ENCODE data around the gene MBTPS1. TPM values are rescaled to one million over a fixed set of nuclear protein-coding genes. Genes with fewer than 3 reads are reported as not detected.

The MBTPS1 gene
- total RNA-seq, 1 experiment from 2014 or later, result 46.9 TPM

- no peaks in the 10 kb centered on the region for H3K27me3 Mint-ChIP-seq (ENCODE audit: low read depth)
- no peaks in the 10 kb centered on the region for H3K9me3 Mint-ChIP-seq
- no peaks in the 10 kb centered on the region for H3K4me1 Mint-ChIP-seq
- peaks cover 54% of the 10 kb centered on the region for H3K36me3 Mint-ChIP-seq
- ATAC-seq, result no peak
- POLR2A ChIA-PET, result no interaction called here
- CTCF ChIA-PET, result interaction anchor here (1.6 to 4.3 kb wide), 3 partner anchors 90 to 129 kb away, joined by 9 to 28 read pairs (median 12); partner anchors contain the start of gene TAF1C
- no peak overlapping the region for H3K27ac Mint-ChIP-seq
- TF ChIP-seq MXD4 (CRISPR knock-in tag; IDR thresholded peaks at IDR 0.05; ENCODE audit: borderline replicate concordance), result no peak
- TF ChIP-seq TCF7 (CRISPR knock-in tag; IDR thresholded peaks at IDR 0.05; ENCODE audit: low read depth), result no peak
- TF ChIP-seq EMX1 (CRISPR knock-in tag; IDR thresholded peaks at IDR 0.05), result no peak
- no peak for TF ChIP-seq ATF1 (CRISPR knock-in tag; IDR thresholded peaks at IDR 0.05)
- TF ChIP-seq E2F1 (CRISPR knock-in tag; IDR thresholded peaks at IDR 0.05), result no peak
- TF ChIP-seq MLX (CRISPR knock-in tag; IDR thresholded peaks at IDR 0.05), result no peak
- TF ChIP-seq NR1H2 (CRISPR knock-in tag; IDR thresholded peaks at IDR 0.05), result no peak
- TF ChIP-seq SMAD4 (CRISPR knock-in tag; IDR thresholded peaks at IDR 0.05), result no peak
- TF ChIP-seq TEAD1 (CRISPR knock-in tag; IDR thresholded peaks at IDR 0.05), result no peak
- no peak for TF ChIP-seq ZNF317 (CRISPR knock-in tag; IDR thresholded peaks at IDR 0.05; ENCODE audit: borderline replicate concordance, low read depth)
- TF ChIP-seq ZNF232 (CRISPR knock-in tag; IDR thresholded peaks at IDR 0.05), result no peak
- TF ChIP-seq, protein P1, sequence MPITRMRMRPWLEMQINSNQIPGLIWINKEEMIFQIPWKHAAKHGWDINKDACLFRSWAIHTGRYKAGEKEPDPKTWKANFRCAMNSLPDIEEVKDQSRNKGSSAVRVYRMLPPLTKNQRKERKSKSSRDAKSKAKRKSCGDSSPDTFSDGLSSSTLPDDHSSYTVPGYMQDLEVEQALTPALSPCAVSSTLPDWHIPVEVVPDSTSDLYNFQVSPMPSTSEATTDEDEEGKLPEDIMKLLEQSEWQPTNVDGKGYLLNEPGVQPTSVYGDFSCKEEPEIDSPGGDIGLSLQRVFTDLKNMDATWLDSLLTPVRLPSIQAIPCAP (CRISPR knock-in tag; IDR thresholded peaks at IDR 0.05), result no peak
- TF ChIP-seq, protein P2, sequence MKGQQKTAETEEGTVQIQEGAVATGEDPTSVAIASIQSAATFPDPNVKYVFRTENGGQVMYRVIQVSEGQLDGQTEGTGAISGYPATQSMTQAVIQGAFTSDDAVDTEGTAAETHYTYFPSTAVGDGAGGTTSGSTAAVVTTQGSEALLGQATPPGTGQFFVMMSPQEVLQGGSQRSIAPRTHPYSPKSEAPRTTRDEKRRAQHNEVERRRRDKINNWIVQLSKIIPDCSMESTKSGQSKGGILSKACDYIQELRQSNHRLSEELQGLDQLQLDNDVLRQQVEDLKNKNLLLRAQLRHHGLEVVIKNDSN (CRISPR knock-in tag; IDR thresholded peaks at IDR 0.05), result no peak
- TF ChIP-seq ZNF532 (CRISPR knock-in tag; IDR thresholded peaks at IDR 0.05; ENCODE audit: borderline replicate concordance), result no peak
- TF ChIP-seq ZNF396 (CRISPR knock-in tag; IDR thresholded peaks at IDR 0.05; ENCODE audit: borderline replicate concordance), result no peak
- TF ChIP-seq, protein P3, sequence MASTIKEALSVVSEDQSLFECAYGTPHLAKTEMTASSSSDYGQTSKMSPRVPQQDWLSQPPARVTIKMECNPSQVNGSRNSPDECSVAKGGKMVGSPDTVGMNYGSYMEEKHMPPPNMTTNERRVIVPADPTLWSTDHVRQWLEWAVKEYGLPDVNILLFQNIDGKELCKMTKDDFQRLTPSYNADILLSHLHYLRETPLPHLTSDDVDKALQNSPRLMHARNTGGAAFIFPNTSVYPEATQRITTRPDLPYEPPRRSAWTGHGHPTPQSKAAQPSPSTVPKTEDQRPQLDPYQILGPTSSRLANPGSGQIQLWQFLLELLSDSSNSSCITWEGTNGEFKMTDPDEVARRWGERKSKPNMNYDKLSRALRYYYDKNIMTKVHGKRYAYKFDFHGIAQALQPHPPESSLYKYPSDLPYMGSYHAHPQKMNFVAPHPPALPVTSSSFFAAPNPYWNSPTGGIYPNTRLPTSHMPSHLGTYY (CRISPR knock-in tag; IDR thresholded peaks at IDR 0.05), result no peak
- TF ChIP-seq, protein P4, sequence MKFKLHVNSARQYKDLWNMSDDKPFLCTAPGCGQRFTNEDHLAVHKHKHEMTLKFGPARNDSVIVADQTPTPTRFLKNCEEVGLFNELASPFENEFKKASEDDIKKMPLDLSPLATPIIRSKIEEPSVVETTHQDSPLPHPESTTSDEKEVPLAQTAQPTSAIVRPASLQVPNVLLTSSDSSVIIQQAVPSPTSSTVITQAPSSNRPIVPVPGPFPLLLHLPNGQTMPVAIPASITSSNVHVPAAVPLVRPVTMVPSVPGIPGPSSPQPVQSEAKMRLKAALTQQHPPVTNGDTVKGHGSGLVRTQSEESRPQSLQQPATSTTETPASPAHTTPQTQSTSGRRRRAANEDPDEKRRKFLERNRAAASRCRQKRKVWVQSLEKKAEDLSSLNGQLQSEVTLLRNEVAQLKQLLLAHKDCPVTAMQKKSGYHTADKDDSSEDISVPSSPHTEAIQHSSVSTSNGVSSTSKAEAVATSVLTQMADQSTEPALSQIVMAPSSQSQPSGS (CRISPR knock-in tag; IDR thresholded peaks at IDR 0.05; ENCODE audit: borderline replicate concordance, low read depth), result no peak
- TF ChIP-seq, protein P5, sequence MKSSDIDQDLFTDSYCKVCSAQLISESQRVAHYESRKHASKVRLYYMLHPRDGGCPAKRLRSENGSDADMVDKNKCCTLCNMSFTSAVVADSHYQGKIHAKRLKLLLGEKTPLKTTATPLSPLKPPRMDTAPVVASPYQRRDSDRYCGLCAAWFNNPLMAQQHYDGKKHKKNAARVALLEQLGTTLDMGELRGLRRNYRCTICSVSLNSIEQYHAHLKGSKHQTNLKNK (CRISPR knock-in tag; IDR thresholded peaks at IDR 0.05), result no peak
- TF ChIP-seq NFATC4 (CRISPR knock-in tag; IDR thresholded peaks at IDR 0.05), result no peak
- no peak for TF ChIP-seq ZSCAN18 (CRISPR knock-in tag; IDR thresholded peaks at IDR 0.05)
- H3K4me3 Mint-ChIP-seq, result no peak overlapping the region
- DNase-seq (ENCODE audit: low spot score), result no peak
These were observed 31.0 kb downstream of the MBTPS1 start for GRCh38 chr16:84085773-84086172.
